HG03432 (cell line): ENCODE results near the gene IL10.
A peak's percentile ranks its signal among the peaks of the same experiment; 100 is the strongest.
"Not testable (repeated sequence)": the region's sequence is repeated elsewhere in the genome, so short reads cannot be mapped to it uniquely, and the experiment has no call there.

ENCODE experiments used
- ATAC-seq: cut with Tn5 transposase; IDR thresholded peaks from one replicate; pipeline ENCODE4 v1.9.1; 2021; ENCODE audit warnings: mild to moderate bottlenecking, moderate library complexity; ENCODE audit not compliant: unreplicated experiment

IL10 gene

GRCh38 chr1:206794294-206794908, 22.1 kb upstream of the IL10 start:
- ATAC-seq, result no peak

GRCh38 chr1:206793620-206794019, 21.3 kb upstream of the IL10 start:
- peak; percentile 8 for ATAC-seq

- peak; percentile 68 for ATAC-seq
Measured at GRCh38 chr1:206792939-206793607, 20.8 kb upstream of the IL10 start.

GRCh38 chr1:206790502-206791250, 18.4 kb upstream of the IL10 start:
- ATAC-seq, result peak; percentile 33

- ATAC-seq, result no peak
Measured at GRCh38 chr1:206788487-206789050, 16.3 kb upstream of the IL10 start.

- ATAC-seq, result no peak
Measured at GRCh38 chr1:206787891-206788290, 15.6 kb upstream of the IL10 start.

GRCh38 chr1:206786212-206786886, 14.1 kb upstream of the IL10 start:
- ATAC-seq, result no peak

- ATAC-seq, result no peak
Measured at GRCh38 chr1:206785182-206785765, 13.0 kb upstream of the IL10 start.

- ATAC-seq, result peak; percentile 73
Measured at GRCh38 chr1:206784471-206784903, 12.2 kb upstream of the IL10 start.

GRCh38 chr1:206783506-206783905, 11.2 kb upstream of the IL10 start:
- no peak for ATAC-seq

- peak; percentile 73 for ATAC-seq
Measured at GRCh38 chr1:206782448-206782847, 10.2 kb upstream of the IL10 start.

GRCh38 chr1:206779638-206780037, 7.3 kb upstream of the IL10 start:
- ATAC-seq, result no peak

- ATAC-seq, result not testable (repeated sequence)
Measured at GRCh38 chr1:206778911-206779310, 6.6 kb upstream of the IL10 start.

- ATAC-seq, result no peak
Measured at GRCh38 chr1:206778031-206778430, 5.7 kb upstream of the IL10 start.

GRCh38 chr1:206776229-206776628, 3.9 kb upstream of the IL10 start:
- ATAC-seq, result no peak

GRCh38 chr1:206774093-206774492, 1.8 kb upstream of the IL10 start:
- no peak for ATAC-seq

GRCh38 chr1:206771338-206771692, 979 bp downstream of the IL10 start:
- no peak for ATAC-seq

GRCh38 chr1:206770531-206771337, 1.6 kb downstream of the IL10 start, which contains the start of gene IL19:
Gene IL19, plus strand, starts transcription at chr1:206770773. Its CDS starts 65,890 bp downstream, at chr1:206836663.
- ATAC-seq, result no peak

- peak; percentile 68 for ATAC-seq
Measured at GRCh38 chr1:206769304-206769731, 3.0 kb downstream of the IL10 start.
